Activated CD8-positive, alpha-beta memory T cell treated with anti-CD3 and anti-CD28 coated beads, Interleukin-2, amount 50 U/mL, for 4 hours (primary cell): ENCODE data around the gene PTH2.
"Not testable (repeated sequence)": the region's sequence is repeated elsewhere in the genome, so short reads cannot be mapped to it uniquely, and the experiment has no call there.

ENCODE experiments used
- DNase-seq: peaks from one replicate; pipeline ENCODE4 v3.0.0-alpha.2; 2020

Gene PTH2

GRCh38 chr19:49447485-49448431, 24.5 kb upstream of the PTH2 start:
- no peak for DNase-seq

- DNase-seq: no peak
These were observed 22.8 kb upstream of the PTH2 start for GRCh38 chr19:49445997-49446396.

DNA sequence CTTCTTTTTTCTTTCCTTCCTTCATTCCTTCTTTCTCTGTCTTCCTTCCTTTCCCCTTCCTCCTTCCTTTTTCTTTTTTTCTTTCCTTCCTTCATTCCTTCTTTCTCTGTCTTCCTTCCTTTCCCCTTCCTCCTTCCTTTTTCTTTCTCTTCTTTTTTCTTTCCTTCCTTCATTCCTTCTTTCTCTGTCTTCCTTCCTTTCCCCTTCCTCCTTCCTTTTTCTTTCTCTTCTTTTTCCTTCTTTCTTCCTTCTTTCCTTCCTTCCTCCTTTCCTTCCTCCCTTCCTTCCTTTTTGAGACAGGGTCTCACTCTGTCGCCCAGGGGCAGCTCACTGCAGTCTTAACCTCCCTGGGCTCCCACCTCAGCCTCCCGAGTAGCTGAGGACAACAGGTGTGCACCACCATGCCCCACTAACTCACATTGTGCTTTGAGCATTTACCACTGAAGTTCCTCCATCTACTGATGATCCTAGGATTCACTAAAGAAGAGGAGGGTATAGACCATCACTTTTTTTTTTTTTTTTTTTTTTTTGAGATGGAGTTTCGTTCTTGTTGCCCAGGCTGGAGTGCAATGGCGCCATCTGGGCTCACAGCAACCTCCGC, 21.0 kb upstream of the PTH2 start:
- not testable (repeated sequence) for DNase-seq

DNA sequence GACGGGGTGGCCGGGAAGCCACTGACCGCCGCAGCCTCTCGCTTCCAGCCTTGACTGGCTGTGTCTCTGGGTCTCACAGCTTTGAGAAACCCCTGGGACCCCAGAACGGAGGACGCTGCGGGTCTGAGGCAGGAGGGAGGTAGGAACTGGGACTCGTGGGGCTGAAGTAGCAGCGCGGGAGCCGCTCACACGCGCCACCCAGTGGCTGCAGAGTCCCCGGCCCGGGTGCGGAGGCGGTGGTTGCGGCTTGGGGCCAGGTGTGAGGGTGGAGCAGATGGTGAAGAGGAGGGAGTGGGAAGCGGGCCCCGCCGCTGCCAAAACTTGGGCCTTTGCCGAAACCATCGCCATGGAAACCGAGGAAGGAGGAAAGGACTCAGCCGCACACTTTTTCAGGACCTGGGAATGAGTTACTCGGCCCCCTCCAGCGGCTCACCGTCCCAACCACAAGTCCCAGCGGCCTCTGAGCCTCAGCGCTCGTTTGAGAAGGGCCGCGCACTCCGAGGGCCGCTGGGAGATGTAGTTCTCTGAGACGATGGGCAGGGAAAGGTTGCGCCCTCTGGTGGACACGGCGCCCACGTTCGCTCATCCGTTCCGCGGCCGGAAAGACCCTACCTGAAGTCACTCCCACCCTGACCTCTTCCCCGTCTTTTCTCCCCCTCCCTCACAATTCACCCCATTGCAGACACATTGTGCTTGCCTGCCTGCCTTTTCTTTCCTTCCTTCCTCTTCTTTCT, 20.3 kb upstream of the PTH2 start:
- DNase-seq: peak; percentile 93

DNA sequence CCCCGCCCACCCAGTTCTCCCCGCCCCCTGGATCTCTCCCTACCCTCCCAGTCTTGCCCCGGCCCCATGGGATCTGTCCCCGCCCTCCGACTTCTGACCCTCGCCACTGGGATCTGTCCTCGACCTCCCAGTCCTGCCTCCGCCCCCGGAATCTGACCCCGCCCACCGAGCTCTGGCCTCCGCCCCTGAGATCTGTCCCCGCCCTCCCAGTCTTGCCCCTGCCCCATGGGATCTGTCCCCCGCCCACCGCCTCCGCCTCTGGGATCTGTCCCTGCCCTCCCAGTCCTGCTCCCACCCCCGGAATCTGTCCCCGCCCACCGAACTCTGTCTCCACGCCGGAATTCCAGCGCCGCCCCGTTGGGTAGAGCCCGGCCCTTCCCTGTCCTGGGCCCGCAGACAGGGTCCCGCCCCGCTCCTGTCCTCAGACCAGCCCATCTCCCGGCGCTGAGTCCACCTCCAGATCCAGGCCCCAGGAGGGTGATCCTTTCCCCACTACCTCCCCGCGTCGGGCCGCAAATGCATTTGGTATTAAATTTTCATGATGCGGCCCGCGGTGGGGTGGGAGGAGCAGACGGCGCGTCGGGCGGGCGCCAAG, 19.6 kb upstream of the PTH2 start:
- peak; percentile 55 for DNase-seq

- no peak for DNase-seq
These were observed 19.1 kb upstream of the PTH2 start for GRCh38 chr19:49442354-49442753.

DNA sequence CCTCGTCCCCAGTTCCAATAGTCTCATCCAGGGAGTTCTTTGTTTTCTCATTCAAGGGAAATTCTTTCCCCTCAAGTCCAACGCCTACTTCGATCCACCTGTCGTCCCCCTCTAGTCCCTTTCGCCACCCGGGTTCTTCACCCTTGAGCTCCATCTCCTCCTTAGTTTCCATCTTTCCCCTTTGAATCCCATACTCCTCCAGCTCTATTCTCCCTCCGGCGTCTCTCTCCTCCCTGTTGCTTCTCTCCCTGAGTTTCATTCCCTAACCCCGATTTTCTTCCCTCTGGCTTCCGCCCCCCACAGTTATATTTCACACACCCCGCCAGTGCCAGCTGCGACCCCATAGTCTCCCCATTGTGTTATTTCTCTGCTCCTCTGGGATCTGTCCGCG, 18.7 kb upstream of the PTH2 start:
- no peak for DNase-seq

GRCh38 chr19:49441210-49441959, 18.1 kb upstream of the PTH2 start, which contains the start of gene SLC17A7:
TSS of gene SLC17A7 (minus strand) at chr19:49441527. CDS start at chr19:49441379, 148 bp downstream.
- no peak for DNase-seq

- DNase-seq: no peak
These were observed 17.4 kb upstream of the PTH2 start for GRCh38 chr19:49440439-49441209.

GRCh38 chr19:49439836-49440235, 16.6 kb upstream of the PTH2 start:
- no peak for DNase-seq

DNA sequence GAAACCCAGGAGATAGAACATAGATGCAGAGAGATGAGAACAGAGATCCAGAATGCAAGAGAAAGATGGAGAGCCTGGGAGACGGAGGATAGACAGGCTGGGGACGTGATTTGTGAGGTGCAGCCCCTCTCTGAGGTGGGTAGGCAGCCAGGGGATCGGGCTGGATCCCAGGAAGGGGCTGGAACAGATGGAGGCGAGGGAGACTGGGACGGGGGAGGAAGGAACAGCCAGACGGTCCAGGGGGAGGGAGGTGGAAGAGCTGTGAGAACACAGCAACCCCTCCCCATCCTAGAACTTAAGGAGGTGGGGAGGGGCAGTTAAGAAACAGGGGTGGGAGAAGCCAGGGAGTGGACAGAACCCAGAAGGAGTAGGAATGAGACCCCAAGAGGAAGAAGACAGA, 15.0 kb upstream of the PTH2 start:
- no peak for DNase-seq

DNA sequence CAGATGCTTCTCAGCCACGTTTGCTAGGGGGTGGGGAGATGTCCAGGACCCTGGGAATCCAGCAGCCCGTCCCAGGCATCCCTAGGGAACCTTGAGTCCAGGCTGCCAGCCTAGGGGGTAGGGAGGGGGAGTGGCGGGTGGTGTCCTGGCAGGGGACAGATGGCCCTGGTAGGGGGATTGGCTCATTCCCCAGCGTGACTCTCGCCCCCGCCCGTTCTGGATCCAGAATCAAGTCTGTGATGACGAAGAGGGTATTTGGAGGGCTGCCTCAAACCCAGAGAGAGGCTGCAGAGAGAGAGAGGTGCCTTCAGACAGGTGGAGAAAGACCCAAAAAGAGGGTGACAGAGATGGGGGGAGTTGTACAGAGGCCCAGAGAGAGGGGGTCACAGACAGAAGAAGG, 14.0 kb upstream of the PTH2 start:
- no peak for DNase-seq

GRCh38 chr19:49436381-49437017, 13.3 kb upstream of the PTH2 start:
- DNase-seq: peak; percentile 60

DNA sequence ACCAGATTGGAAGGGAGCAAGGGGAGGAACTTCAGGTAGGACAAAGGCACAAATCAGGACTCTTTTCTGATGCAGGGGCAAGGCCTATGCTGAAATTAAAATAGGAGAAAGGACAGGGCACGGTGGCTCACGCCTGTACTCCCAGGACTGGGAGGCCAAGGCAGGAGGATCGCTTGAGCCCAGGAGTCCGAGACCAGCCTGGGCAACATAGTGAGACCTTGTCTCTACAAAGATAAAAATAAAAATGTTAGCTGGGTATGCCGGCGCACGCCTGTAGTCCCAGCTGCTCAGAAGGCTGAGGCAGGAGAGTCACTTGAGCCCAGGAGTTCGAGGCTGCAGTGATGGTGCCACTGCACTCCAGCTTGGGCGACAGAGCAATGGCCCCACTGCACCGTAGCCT, 12.4 kb upstream of the PTH2 start:
- no peak for DNase-seq

DNA sequence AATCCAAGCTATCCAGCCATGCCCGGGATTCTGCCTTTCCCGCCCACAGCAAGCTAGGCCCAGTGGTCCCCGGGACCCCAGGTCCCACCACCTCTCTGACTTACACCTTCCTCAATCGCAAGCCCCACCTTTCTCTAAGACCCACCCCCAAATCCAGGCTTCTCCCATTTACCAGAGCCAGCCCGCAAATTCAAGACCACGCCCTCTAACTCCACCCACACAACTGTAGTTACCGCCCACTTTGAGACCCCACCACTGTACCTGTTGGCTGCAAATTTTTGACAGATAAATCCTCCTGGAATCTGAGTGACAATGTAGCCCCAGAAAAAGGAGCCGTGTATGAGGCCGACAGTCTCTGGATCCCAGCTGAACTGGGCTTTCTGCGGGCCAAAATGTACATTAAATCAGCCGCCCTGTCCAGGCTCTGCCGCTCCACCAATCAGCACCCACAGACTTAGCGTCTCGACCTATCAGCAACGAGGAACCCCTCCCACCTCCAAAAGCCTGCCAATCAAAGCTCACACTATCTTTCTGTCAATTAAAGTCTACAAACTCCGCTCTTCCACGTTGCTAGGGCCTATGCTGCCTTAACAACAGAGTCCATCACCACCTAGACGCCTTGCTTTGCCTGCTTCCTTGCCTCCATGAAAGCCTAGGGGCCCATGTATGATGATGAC, 11.8 kb upstream of the PTH2 start:
- no peak for DNase-seq

DNA sequence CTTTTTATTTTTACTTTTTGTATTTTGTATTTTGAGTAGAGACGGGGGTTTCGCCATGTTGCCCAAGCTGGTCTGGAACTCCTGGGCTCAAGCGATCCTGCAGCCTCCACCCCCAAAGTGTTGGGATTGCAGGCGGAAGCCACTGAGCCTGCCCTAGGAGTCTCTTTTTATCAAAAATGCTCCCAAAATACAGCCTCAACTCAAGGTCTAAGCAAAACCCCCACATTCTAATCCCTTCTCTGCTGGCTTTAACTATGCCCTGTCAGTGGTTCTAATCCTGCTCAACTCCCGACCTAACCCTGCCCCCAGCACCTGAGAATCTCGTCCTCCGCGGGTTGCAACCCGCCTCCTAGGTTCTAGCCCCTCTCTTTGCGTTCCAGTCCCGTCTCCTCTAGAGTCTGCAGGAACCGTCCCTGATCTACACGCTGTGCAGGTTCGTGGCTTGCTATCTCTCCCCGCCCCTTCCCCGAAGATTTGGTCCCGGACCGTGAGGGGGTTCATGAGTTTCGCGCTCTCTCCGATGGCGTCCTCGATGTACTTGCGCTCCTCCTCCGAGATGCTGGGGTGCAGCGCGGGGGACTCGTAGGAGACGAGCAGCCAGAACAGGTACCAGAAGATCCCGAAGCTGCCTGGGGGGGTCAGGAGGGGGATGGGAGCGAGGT, 10.1 kb upstream of the PTH2 start:
- DNase-seq: no peak

DNA sequence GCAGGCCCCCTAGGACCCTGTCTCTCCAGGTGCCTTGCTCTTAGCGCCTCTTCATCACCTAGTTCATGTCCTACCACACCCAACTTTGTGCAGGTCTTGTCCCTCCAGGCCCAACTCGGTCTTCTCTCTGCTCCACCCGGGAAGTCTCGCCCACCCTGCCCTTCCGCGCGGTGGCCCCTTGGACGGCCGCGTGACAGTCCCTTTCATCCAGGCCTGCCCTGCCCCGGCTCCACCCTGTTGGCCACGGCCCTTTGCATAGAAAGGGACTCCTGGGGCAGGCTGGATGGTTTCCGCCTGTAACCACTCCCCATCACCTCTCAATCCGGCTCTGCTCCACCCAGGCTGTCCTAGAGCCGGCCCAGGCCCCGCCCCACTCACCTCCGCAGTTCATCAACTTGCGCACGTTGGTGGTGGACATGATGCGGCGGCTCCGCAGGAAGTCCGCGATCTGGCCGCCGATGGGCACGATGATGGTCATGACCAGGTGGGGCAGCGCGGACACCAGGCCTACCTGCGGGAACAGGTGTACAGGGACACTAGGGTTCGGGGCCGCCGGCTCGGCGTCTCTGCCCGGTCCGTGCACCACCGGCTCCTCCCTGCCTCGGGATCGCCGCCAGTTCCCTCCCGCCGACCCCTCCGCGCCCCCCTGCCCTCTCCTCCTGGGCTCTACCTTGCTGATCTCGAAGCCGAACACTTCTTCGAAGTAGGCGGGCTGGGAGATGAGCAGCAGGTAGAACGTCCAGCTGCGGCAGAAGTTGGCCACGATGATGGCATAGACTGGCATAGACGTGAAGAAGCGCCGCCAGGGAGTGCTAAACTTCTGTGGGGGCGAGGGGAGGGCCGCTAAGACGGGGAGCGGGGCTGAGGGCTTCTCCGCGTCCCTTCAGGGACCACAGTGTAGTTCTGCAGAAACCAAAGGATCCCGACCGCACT, 9.2 kb upstream of the PTH2 start:
- no peak for DNase-seq

DNA sequence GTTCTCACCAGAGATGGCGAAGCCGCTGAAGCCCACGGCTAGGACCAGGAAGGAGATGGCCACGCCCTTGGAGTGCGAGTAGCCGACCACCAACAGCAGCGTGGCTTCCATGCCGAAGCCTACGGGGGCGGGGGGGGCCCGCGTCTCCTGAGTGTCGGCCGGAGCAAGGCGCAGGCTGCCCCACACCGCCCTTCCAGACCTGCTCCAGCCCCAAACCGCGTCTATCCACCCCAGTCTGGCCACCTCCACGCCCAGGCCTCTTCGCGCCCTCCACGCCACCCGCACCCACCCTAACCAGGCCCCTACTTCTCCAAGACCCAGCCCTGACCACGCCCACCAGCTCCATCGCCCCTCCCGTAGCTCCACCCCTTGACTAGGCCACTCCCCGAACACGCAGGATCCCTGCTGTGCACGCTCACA, 8.1 kb upstream of the PTH2 start:
- DNase-seq: no peak
